Gastroesophageal sphincter (tissue), 4 donors: ENCODE measurements around the gene CD300LD. TPM values are rescaled to one million over a fixed set of nuclear protein-coding genes. Genes with fewer than 3 reads are reported as not detected.

Source experiments
- ATAC-seq: fragments of 150-250 bp; one replicate; pipeline ENCODE4 v1.9.1; 2016; ENCODE audit warnings: mild to moderate bottlenecking, moderate library complexity
- H3K27ac ChIP-seq, 4 donors: fragments of 200-600 bp; sonication (generic) in 3 of 4; 1 replicate in 3 of 4; 2 replicates in 1 of 4; pipeline ENCODE4 v1.5.1; 2016 to 2019
- H3K27me3 ChIP-seq: fragments of 200-600 bp; sonication (generic); one replicate; pipeline ENCODE4 v1.5.1; 2019
- H3K36me3 ChIP-seq, 2 donors: fragments of 200-600 bp; sonication (generic); one replicate each; pipeline ENCODE4 v1.5.1; 2019; ENCODE audit warnings: control low read depth in 1 of 2
- H3K4me1 ChIP-seq, 3 donors: fragments of 200-600 bp; sonication (generic); 1 replicate in 2 of 3; 2 replicates in 1 of 3; pipeline ENCODE4 v1.5.1; 2016 to 2019; ENCODE audit warnings: control low read depth in 2 of 3
- H3K4me3 ChIP-seq, 2 donors: fragments of 200-600 bp; sonication (generic); one replicate each; pipeline ENCODE4 v1.5.1; 2019; ENCODE audit warnings: mild to moderate bottlenecking in 1 of 2, moderate library complexity in 1 of 2
- H3K9me3 ChIP-seq, 3 donors: fragments of 200-600 bp; sonication (generic); one replicate each; pipeline ENCODE4 v1.5.1; 2017 to 2019; ENCODE audit warnings: control low read depth in 2 of 3
- CTCF ChIP-seq, 4 experiments: fragments of 200-600 bp in 2 of 4; fragments of 450-650 bp in 2 of 4; sonication (generic) in 1 of 4; IDR thresholded peaks; one replicate each; pipeline ENCODE4 v1.5.1; 2017 to 2019; ENCODE audit warnings: antibody characterized with exemption in 4 of 4, mild to moderate bottlenecking in 2 of 4, moderate library complexity in 2 of 4
- EP300 ChIP-seq: sonication (generic); formaldehyde crosslinking; IDR thresholded peaks from one replicate; pipeline ENCODE4 v1.6.1; 2017; ENCODE audit warnings: antibody characterized with exemption, mild to moderate bottlenecking
- POLR2A ChIP-seq, 2 donors: fragments of 450-650 bp; IDR thresholded peaks; one replicate each; pipeline ENCODE4 v1.6.1; 2017; ENCODE audit warnings: antibody characterized with exemption in 2 of 2, mild to moderate bottlenecking in 2 of 2, moderate library complexity in 1 of 2
- POLR2AphosphoS5 ChIP-seq: sonication (generic); formaldehyde crosslinking; IDR thresholded peaks from one replicate; pipeline ENCODE4 v1.6.1; 2017; ENCODE audit warnings: antibody characterized with exemption
- WGBS, 2 donors: methylation state at CpG; one replicate each; pipeline ENCODE4 v1.1.5; 2018; ENCODE audit warnings: low coverage in 1 of 2; 5-methylcytosine and 5-hydroxymethylcytosine counted together
- total RNA-seq, 4 donors: library from RNA; depleted of rRNA; stranded (reverse); fragments of >200 nt; gene quantifications; one replicate each; pipeline ENCODE4 v1.1.0, GENCODE V29; 2016

CD300LD gene
- total RNA-seq, 4 donors from 2014 or later, result not detected

GRCh38 chr17:74585711-74586110, 6.4 kb downstream of the CD300LD start:
- peaks cover 0 to 8% (median 0%) of the 10 kb centered on the region in 3 donors for H3K9me3 ChIP-seq
- TF ChIP-seq POLR2A (IDR thresholded peaks at IDR 0.05), result no peak
- no peak for TF ChIP-seq CTCF (IDR thresholded peaks at IDR 0.05)
- no peak for TF ChIP-seq POLR2AphosphoS5
- TF ChIP-seq EP300, result no peak
- H3K36me3 ChIP-seq, result no peaks in the 10 kb centered on the region
- no peak overlapping the region for H3K27ac ChIP-seq
- H3K4me1 ChIP-seq, result no peaks in the 10 kb centered on the region
- no peak overlapping the region for H3K4me3 ChIP-seq
- peaks cover 5% of the 10 kb centered on the region for H3K27me3 ChIP-seq
- 57 to 77% methylated on average over 3 to 4 of the region's 5 CpGs for WGBS, 2 donors
- ATAC-seq, result no peak

- Histone ChIP-seq H3K27me3 (peaks cover 1% of the 10 kb centered on the region), H3K27ac (no peak overlapping the region), H3K4me1 (no peaks in the 10 kb centered on the region), H3K9me3 (peaks cover 0 to 2% (median 0%) of the 10 kb centered on the region in 3 donors), H3K36me3 (no peaks in the 10 kb centered on the region), H3K4me3 (no peak overlapping the region)
- TF ChIP-seq CTCF (IDR thresholded peaks at IDR 0.05) (no peak), POLR2AphosphoS5 (no peak), POLR2A (IDR thresholded peaks at IDR 0.05) (no peak), EP300 (no peak)
- WGBS, 2 donors, result 66 to 87% methylated on average over 3 to 10 of the region's 14 CpGs
- no peak for ATAC-seq
These were observed 7.6 kb downstream of the CD300LD start for GRCh38 chr17:74584292-74585060.

- H3K27me3 ChIP-seq, result peaks cover 3% of the 10 kb centered on the region
- H3K4me3 ChIP-seq, result no peak overlapping the region
- no peaks in the 10 kb centered on the region for H3K4me1 ChIP-seq
- H3K27ac ChIP-seq, result no peak overlapping the region
- no peaks in the 10 kb centered on the region for H3K36me3 ChIP-seq
- no peak for TF ChIP-seq POLR2A (IDR thresholded peaks at IDR 0.05)
- no peak for TF ChIP-seq CTCF (IDR thresholded peaks at IDR 0.05)
- TF ChIP-seq POLR2AphosphoS5, result no peak
- TF ChIP-seq EP300, result no peak
- WGBS, 2 donors, result 55 to 80% methylated on average over 9 to 10 of the region's 10 CpGs
- ATAC-seq, result no peak
- H3K9me3 ChIP-seq, result no peaks in the 10 kb centered on the region
These were observed 9.4 kb downstream of the CD300LD start for GRCh38 chr17:74582633-74583032.

- no peak for ATAC-seq
- H3K27ac ChIP-seq, result no peak overlapping the region
- H3K27me3 ChIP-seq, result peaks cover 9% of the 10 kb centered on the region
- no peaks in the 10 kb centered on the region for H3K9me3 ChIP-seq
- TF ChIP-seq POLR2AphosphoS5 (no peak), CTCF (IDR thresholded peaks at IDR 0.05) (no peak), EP300 (no peak), POLR2A (IDR thresholded peaks at IDR 0.05) (no peak)
- H3K4me1 ChIP-seq, result no peaks in the 10 kb centered on the region
- no peak overlapping the region for H3K4me3 ChIP-seq
- H3K36me3 ChIP-seq, result no peaks in the 10 kb centered on the region
- WGBS, 2 donors, result 71 to 80% methylated on average over 1 to 5 of the region's 7 CpGs
These were observed 12.2 kb downstream of the CD300LD start for GRCh38 chr17:74579900-74580299.

- 75% methylated on average over 7 of the region's 9 CpGs; no CpG with 5 or more reads in 1 of the 2 donors for WGBS, 2 donors
- no peak for ATAC-seq
- TF ChIP-seq EP300 (no peak), CTCF (IDR thresholded peaks at IDR 0.05) (no peak)
- peaks cover 15% of the 10 kb centered on the region for H3K27me3 ChIP-seq
- no peak overlapping the region for H3K4me3 ChIP-seq
- H3K4me1 ChIP-seq, result no peaks in the 10 kb centered on the region
- H3K9me3 ChIP-seq, result no peaks in the 10 kb centered on the region
- no peak overlapping the region for H3K27ac ChIP-seq
- H3K36me3 ChIP-seq, result no peaks in the 10 kb centered on the region
These were observed 13.1 kb downstream of the CD300LD start for GRCh38 chr17:74578979-74579378.
